CD4-positive, alpha-beta T cell (primary cell): Measurements from ENCODE around the gene SMIM3. TPM values are rescaled to one million over a fixed set of nuclear protein-coding genes. Genes with fewer than 3 reads are reported as not detected.

ENCODE experiments used
- ATAC-seq: fragments of 200-7000 bp; cut with Tn5 transposase; one replicate; pipeline ENCODE4 v1.10.0; 2022; ENCODE audit warnings: mild to moderate bottlenecking; ENCODE audit not compliant: poor library complexity
- CTCF ChIA-PET: fragments of 350-600 bp; sonication (Branson Sonifier 250); formaldehyde crosslinking; loops from one replicate; lab custom pipeline; 2021; ENCODE audit warnings: antibody characterized with exemption, inconsistent platforms; lab: Charles Lee
- POLR2A ChIA-PET: fragments of 350-600 bp; sonication (Branson Sonifier 250); formaldehyde crosslinking; loops from one replicate; lab custom pipeline; 2021; ENCODE audit warnings: antibody characterized with exemption, inconsistent platforms; lab: Charles Lee
- DNase-seq, 14 experiments: peaks; one replicate each; pipeline ENCODE4 v3.0.0-alpha.2; 2013 to 2020; ENCODE audit warnings: mixed read lengths in 2 of 14
- H3K27ac ChIP-seq, 2 donors: one replicate each; pipeline versions ENCODE4 v1.5.1 to v1.7.0; 2013; ENCODE audit warnings: low read length in 2 of 2, low read depth in 1 of 2, mild to moderate bottlenecking in 1 of 2
- H3K27me3 ChIP-seq, 2 experiments: 1 replicate in 1 of 2; 2 replicates in 1 of 2; pipeline versions ENCODE4 v1.6.1 to v1.7.0; 2013; ENCODE audit warnings: low read length in 2 of 2, control low read depth in 1 of 2, mild to moderate bottlenecking in 1 of 2, moderate library complexity in 1 of 2; ENCODE audit not compliant: insufficient read depth in 2 of 2, control insufficient read depth in 1 of 2
- H3K36me3 ChIP-seq: one replicate; pipeline ENCODE4 v1.6.1; 2013; ENCODE audit warnings: low read length, control low read depth; ENCODE audit not compliant: insufficient read depth
- H3K4me1 ChIP-seq: one replicate; pipeline ENCODE4 v1.6.1; 2013; ENCODE audit warnings: low read length, control low read depth; ENCODE audit not compliant: insufficient read depth
- H3K4me3 ChIP-seq: one replicate; pipeline ENCODE4 v1.5.1; 2013; ENCODE audit warnings: mild to moderate bottlenecking, low read length, moderate library complexity
- H3K9me3 ChIP-seq, 2 experiments: 1 replicate in 1 of 2; 2 replicates in 1 of 2; pipeline versions ENCODE4 v1.6.1 to v1.7.0; 2013; ENCODE audit warnings: low read length in 2 of 2, mild to moderate bottlenecking in 2 of 2, control low read depth in 1 of 2, moderate library complexity in 1 of 2; ENCODE audit not compliant: control insufficient read depth in 1 of 2, insufficient read depth in 1 of 2
- H3K27ac Mint-ChIP-seq: one replicate; pipeline ENCODE4 v1.8.0; 2020; ENCODE audit warnings: mixed read lengths
- H3K27me3 Mint-ChIP-seq: one replicate; pipeline ENCODE4 v1.8.0; 2021; ENCODE audit warnings: mixed read lengths
- H3K36me3 Mint-ChIP-seq: one replicate; pipeline ENCODE4 v1.8.0; 2021; ENCODE audit warnings: low read depth, mixed read lengths
- H3K4me1 Mint-ChIP-seq: one replicate; pipeline ENCODE4 v1.8.0; 2021; ENCODE audit warnings: low read depth, mixed read lengths
- H3K4me3 Mint-ChIP-seq: one replicate; pipeline ENCODE4 v1.8.0; 2020; ENCODE audit warnings: mild to moderate bottlenecking, mixed read lengths
- H3K9me3 Mint-ChIP-seq: one replicate; pipeline ENCODE4 v1.8.0; 2020; ENCODE audit warnings: mixed read lengths
- intact Hi-C, 2 experiments: fragments of 100-400 bp; cut with DNase I in 1 of 2; cut with micrococcal nuclease in 1 of 2; formaldehyde crosslinking; loops; one replicate each; pipeline versions ENCODE4 v1.15.1 to v1.9.0; 2023 to 2025; cut with DNase I, micrococcal nuclease
- total RNA-seq, 174 experiments: library from RNA in 2 of 174; stranded (reverse) in 2 of 174; gene quantifications; one replicate each; pipeline ENCODE4 v1.2.3 and lab custom pipeline; 2021 to 2026
- TF ChIP-seq, protein P1 (sequence below): fragments of 200-600 bp; IDR thresholded peaks from one replicate; pipeline ENCODE4 v1.8.0; 2022; ENCODE audit warnings: antibody characterized with exemption, mild to moderate bottlenecking

Gene SMIM3
- total RNA-seq, 2 experiments from 2014 or later: 2.9 TPM

DNA sequence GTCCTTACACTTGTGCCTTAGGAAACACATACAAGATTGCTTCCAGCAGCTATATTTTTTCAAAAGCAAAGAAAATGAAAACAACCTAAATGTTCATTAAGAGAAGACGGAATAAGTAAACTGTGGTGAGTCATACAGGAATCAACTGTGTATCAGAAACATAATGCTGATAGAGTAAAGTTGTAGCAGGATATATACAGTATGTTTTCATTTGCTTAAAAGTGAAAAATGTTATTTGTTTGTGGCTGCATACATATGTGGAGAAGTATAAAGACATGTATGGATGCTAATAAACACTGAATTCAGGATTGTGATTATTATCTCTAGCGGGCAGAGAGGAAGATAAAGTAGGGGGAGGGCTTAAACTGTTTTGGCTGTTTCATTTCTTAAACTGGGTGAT, 28.1 kb upstream of the SMIM3 start:
- ChIA-PET CTCF (interaction anchor here (1.2 to 1.3 kb wide), 2 partner anchors 29 to 97 kb away, joined by 3 read pairs; partner anchors contain the start of gene SMIM3), POLR2A (interaction anchor here (1.1 kb wide), 1 partner anchor 8 kb away, joined by 5 read pairs; the partner anchor contains the start of gene DCTN4)
- Histone ChIP-seq H3K27me3 (no peaks in the 10 kb centered on the region), H3K9me3 (no peaks in the 10 kb centered on the region), H3K4me1 (peaks cover 7% of the 10 kb centered on the region), H3K36me3 (peaks cover 64% of the 10 kb centered on the region), H3K27ac (no peak overlapping the region), H3K4me3 (no peak overlapping the region)
- peaks cover 65% of the 10 kb centered on the region for H3K36me3 Mint-ChIP-seq
- no peak overlapping the region for H3K27ac Mint-ChIP-seq
- no peak for DNase-seq
- no peak for ATAC-seq
- H3K9me3 Mint-ChIP-seq: no peaks in the 10 kb centered on the region
- no peaks in the 10 kb centered on the region for H3K27me3 Mint-ChIP-seq
- H3K4me3 Mint-ChIP-seq: no peak overlapping the region
- TF ChIP-seq, protein P1, sequence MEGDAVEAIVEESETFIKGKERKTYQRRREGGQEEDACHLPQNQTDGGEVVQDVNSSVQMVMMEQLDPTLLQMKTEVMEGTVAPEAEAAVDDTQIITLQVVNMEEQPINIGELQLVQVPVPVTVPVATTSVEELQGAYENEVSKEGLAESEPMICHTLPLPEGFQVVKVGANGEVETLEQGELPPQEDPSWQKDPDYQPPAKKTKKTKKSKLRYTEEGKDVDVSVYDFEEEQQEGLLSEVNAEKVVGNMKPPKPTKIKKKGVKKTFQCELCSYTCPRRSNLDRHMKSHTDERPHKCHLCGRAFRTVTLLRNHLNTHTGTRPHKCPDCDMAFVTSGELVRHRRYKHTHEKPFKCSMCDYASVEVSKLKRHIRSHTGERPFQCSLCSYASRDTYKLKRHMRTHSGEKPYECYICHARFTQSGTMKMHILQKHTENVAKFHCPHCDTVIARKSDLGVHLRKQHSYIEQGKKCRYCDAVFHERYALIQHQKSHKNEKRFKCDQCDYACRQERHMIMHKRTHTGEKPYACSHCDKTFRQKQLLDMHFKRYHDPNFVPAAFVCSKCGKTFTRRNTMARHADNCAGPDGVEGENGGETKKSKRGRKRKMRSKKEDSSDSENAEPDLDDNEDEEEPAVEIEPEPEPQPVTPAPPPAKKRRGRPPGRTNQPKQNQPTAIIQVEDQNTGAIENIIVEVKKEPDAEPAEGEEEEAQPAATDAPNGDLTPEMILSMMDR: no peak
- H3K4me1 Mint-ChIP-seq: peaks cover 54% of the 10 kb centered on the region
- intact Hi-C loops: no loop called here

DNA sequence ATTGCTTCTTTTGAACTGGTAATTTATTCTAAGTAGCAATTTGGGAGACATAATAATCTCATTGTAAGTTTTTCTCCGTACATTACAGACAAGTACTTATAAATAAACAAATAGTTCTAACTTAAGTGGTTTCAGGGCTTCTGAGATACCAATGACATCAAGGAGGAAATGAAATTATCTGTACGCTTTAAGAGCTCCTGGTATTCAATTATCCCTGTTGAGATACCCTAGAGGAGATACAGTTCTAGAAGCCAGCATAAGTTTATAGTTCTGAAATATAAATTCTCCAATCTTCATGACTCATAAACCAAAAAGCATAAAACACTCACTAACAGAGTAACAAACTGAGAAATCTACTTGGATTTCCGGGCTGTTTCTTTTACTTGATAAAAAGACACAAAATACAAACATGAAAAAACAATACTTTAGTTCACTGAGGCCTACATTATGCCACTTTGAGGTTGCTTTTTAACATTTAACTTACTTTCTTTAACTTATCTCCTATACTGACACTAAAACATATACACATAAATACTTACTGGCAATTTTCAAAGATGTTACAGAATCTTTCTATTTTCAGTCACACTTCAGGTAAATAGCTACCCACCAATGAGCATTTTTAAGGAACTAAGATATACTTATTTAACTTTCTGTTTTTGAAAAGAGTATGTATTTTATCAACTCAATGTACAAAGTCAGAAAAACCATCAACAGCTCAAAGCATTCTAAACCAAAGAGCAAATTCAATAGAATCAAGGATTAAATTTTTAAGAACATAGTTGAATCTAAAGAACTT, 27.3 kb upstream of the SMIM3 start:
- intact Hi-C loops: no loop called here
- H3K36me3 Mint-ChIP-seq: peaks cover 72% of the 10 kb centered on the region
- Histone ChIP-seq H3K36me3 (peaks cover 72% of the 10 kb centered on the region), H3K4me3 (no peak overlapping the region), H3K4me1 (peaks cover 7% of the 10 kb centered on the region), H3K27me3 (no peaks in the 10 kb centered on the region), H3K27ac (no peak overlapping the region), H3K9me3 (no peaks in the 10 kb centered on the region)
- H3K27me3 Mint-ChIP-seq: no peaks in the 10 kb centered on the region
- H3K4me3 Mint-ChIP-seq: no peak overlapping the region
- H3K27ac Mint-ChIP-seq: no peak overlapping the region
- H3K4me1 Mint-ChIP-seq: peaks cover 53% of the 10 kb centered on the region
- no peaks in the 10 kb centered on the region for H3K9me3 Mint-ChIP-seq
- DNase-seq (no peak), ATAC-seq (no peak)
- ChIA-PET CTCF (interaction anchor here (0.6 to 1.2 kb wide), 3 partner anchors 27 to 330 kb away, joined by 3 read pairs; partner anchors contain the start of gene SMIM3), POLR2A (interaction anchor here (0.7 to 1.2 kb wide), 3 partner anchors 7 to 50 kb away, joined by 3 to 5 read pairs (median 3); partner anchors contain the start of genes DCTN4 and RBM22)
- TF ChIP-seq, protein P1: no peak

DNA sequence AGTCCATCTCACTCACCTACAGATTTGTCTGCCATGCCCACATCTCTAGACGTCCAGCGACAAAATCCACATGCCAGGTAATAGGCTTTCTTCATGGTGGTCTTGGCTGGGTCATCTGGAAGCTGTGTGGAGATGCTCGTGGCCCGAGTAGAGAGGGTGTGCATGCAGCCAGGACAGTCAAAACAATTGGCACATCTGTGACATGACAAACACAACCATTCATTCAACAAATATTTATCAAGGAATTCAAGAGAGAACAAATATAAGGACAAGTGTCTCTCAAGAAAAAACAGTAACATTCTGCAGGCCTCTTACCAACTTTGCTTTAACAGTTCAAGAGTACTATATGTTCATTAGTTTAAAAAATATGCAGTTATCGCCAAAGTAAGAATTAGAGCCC, 25.1 kb upstream of the SMIM3 start:
- DNase-seq: no peak
- intact Hi-C loops: no loop called here
- no peak for ATAC-seq
- ChIA-PET POLR2A (interaction anchor here (1.2 kb wide), 1 partner anchor 52 kb away, joined by 3 read pairs; no protein-coding TSS in a partner anchor), CTCF (interaction anchor here (1.4 to 1.6 kb wide), 2 partner anchors 52 to 94 kb away, joined by 4 to 5 read pairs; partner anchors contain the start of gene RBM22)
- TF ChIP-seq, protein P1: no peak
- Histone ChIP-seq H3K27ac (no peak overlapping the region), H3K9me3 (no peaks in the 10 kb centered on the region), H3K4me1 (peaks cover 19% of the 10 kb centered on the region), H3K27me3 (no peaks in the 10 kb centered on the region), H3K4me3 (no peak overlapping the region), H3K36me3 (peaks cover 73% of the 10 kb centered on the region)
- no peaks in the 10 kb centered on the region for H3K27me3 Mint-ChIP-seq
- no peak overlapping the region for H3K4me3 Mint-ChIP-seq
- H3K36me3 Mint-ChIP-seq: peaks cover 82% of the 10 kb centered on the region
- H3K9me3 Mint-ChIP-seq: no peaks in the 10 kb centered on the region
- H3K27ac Mint-ChIP-seq: no peak overlapping the region
- peaks cover 56% of the 10 kb centered on the region for H3K4me1 Mint-ChIP-seq
